ENCODE results near the gene MYO15B.
"Not testable (repeated sequence)": the region's sequence is repeated elsewhere in the genome, so short reads cannot be mapped to it uniquely, and the experiment has no call there.

MYO15B gene

DNA sequence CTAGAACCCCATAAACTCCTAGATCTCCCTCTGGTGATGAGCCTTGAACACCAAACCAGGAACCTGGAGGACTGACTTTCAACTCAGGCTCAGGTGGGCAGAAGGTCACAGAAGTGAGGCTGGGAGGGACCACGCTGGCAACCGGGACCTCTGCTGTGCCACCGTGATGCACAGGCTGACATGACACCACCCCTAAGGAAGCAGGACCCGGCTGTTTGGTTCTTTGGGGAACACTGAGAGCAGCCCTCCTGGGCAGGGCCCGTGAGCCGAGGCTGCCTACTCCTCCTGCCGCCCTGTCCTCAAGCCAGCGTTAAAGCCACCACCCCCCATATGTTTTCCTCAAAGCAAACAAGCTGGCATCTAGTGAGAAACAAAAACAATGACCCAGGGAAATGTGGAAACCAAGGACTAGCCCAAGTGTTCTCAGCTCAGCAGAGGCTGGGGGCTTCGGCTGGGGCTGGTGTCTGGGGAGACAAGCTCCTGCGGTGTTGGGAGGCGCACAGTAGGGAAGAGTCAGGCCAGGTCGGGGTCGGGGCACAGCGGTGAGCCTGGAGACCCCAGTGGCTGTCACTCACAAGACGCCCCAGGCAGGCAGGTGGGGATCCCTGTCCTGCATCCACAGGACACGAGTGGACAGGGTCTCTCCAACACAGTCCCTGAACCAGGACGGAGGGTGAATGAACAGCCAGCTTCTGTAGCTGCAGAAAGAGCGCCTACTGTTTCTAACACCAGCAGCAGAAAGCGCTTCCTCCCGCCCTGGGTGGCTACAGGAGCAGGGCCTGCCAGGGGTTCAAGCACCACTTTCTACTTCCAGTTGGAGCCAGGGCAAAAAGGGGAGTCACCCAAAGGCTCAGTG is 47.4 kb downstream of the MYO15B start:
- TF ChIP-seq ZNF274 (IDR thresholded peaks at IDR 0.05; ENCODE audit: low read depth, low read length): no peak

DNA sequence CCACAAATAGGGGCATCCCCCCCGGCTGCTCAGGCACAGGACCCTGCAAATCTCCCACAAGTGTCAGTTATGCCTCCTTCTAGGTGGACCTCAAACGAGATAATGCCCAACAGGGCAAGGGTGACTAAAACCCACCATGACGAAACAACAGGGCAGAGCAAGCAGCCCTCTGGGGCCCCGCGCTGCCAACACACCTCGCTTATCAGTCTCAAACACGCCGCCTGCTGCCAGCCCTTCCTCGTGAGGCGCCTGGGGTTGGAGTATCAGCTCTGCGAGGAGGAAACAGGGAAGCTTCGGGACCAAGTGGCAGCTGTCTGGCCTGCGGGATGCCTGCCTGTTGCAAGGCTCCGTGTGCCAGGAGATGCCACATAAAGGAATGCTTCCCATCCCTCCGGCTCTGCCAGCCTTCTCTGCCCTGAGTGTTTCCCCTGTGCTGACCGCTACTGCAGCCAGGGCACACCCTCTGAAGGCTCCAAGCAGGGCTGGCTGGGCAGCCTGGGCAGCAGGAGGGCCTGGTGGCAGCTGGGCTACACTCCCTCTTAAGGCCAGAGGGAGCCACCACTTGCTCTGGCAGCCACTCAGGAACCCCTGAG is 48.1 kb downstream of the MYO15B start:
- no peak overlapping the region for H3K4me3 ChIP-seq (ENCODE audit: low read length)
- TF ChIP-seq ZNF274 (IDR thresholded peaks at IDR 0.05; ENCODE audit: low read depth, low read length): no peak

More for the DNA sequence above, 47.4 kb downstream of the MYO15B start:
- H3K4me3 ChIP-seq (ENCODE audit: low read length): no peak overlapping the region

DNA sequence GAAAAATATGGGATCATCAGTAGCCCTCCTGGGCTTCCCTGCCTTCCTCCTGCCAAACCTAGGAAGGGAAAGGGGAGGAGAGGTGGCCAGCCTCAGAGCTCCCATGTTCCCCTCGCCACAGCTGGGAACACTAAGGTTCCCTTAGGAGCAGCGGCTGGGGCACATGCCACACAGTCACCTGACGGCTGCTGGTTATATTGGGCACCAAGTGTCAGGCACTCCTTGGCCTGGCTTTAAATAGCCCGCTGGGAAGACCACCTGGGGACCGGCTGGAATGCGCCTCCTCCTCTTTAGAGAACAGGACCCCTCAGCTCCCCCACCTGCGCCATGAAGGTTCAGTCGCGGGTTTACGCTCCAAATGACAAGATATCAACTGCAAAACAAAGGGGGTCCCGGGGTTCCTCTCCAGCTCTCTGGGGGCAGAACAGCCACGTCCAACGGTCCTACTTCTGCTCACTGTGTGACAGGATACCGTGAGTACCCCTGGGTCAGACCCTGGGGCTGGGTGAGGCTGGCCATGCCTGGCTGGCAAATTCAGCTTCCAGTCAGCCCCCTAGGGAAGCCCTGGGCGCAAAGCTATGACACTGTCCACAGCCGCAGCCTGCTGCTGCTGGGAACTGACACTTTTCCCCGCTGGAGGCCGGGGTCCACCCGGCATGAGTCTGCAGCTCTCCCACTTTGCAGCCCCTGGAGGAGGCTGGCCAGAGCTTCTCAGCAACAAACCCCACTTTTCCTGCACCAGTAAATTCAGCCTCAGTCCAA is 49.0 kb downstream of the MYO15B start:
- no peak for TF ChIP-seq ZNF274 (IDR thresholded peaks at IDR 0.05; ENCODE audit: low read depth, low read length)
- H3K4me3 ChIP-seq (ENCODE audit: low read length): no peak overlapping the region

DNA sequence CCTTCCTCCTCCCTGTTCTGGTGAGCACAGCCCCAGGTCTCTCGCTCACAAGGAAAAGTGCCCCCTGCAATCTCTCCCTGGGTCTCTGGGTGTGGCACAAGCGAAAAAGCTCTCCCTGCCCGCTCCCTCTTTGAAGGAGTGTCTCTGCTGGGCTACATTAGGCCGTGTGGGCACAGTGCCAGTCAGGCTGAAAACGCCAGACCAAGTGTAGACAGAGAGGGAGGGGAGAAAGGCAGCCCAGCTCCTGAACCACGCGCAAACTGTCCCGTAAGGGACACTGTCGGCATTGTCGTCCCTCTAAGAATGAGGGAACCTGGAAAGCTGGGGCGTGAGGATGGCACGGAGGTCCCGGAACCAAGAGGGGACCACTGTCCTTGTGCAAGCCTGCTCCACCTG is 49.5 kb downstream of the MYO15B start:
- no peak for TF ChIP-seq ZNF274 (IDR thresholded peaks at IDR 0.05; ENCODE audit: low read depth, low read length)
- no peak overlapping the region for H3K4me3 ChIP-seq (ENCODE audit: low read length)

DNA sequence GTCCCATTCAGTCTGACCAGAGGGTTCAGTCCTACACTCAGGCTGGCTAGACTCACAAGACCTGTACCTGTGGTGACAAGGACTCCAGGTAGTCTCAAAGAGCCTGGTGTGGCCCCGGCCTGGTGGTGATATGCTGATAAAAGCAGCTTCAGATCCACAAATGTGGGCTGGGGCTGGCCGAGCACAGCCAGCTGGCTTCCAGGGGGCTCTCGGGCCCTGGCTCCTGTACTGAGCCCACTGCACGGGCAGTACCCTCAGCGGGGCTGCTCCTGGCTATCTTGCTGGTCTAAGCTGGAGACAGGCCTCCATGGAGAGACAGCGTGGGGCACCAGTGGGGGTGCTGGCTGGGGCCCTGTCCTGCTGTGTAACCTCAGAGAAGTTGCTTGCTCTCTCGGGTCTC is 50.0 kb downstream of the MYO15B start:
- no peak for TF ChIP-seq ZNF274 (IDR thresholded peaks at IDR 0.05; ENCODE audit: low read depth, low read length)
- H3K4me3 ChIP-seq (ENCODE audit: low read length): no peak overlapping the region

DNA sequence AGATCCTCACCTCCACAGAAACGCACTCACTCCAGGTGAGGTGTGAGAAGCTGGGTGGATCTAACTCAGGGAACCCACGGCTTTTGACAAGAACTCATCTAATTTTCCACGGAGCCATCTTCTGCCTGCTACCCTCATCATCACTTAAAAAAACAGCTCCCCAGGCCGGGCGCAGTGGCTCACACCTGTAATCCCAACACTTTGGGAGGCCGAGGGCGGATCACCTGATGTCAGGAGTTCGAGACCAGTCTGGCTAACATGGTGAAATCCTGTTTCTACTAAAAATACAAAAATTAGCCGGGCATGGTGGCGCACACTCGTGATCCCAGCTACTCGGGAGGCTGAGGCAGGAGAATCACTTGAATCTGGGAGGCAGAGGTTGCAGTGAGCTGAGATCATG is 50.4 kb downstream of the MYO15B start:
- H3K4me3 ChIP-seq (ENCODE audit: low read length): not testable (repeated sequence)

DNA sequence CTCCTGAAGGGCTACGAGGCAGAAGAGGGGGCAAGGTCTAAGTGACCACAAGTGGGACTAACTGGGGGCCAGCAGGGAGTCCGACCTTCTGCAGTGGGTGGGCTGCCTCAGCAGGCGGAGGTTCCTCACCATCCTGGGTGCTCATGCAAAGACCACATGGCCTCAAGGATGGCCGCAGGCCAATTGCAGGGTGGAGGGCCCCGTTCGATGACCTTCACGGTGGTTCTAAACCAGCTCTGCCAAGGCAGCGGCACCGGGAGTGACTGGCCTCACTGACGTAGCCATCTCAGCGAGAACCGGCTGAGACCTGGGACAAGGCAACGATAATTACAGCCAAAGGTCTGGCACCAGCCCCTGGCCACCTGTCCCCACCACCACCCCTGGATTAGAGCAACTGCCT is 51.3 kb downstream of the MYO15B start:
- no peak for TF ChIP-seq ZNF274 (IDR thresholded peaks at IDR 0.05; ENCODE audit: low read depth, low read length)
- H3K4me3 ChIP-seq (ENCODE audit: low read length): no peak overlapping the region

DNA sequence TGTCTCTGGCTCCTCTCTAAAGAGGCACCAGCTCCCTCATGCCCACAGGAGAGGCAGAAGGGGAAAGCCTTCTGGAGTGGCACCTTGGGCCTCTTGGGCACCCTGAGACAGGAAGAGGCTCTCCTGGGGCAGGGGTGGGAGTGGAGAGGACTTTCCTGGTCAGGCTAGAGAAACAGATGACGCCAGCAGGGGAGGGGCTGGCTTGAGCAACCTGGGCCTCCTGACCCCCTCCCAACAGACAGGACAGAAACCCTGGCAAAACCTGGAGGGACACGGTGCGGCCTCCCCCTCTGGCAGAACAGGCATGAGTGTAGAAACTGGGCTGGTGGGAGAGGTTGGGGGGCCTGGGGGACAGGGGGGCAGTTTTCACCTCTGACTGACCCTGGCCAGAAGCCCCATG is 51.7 kb downstream of the MYO15B start:
- TF ChIP-seq ZNF274 (IDR thresholded peaks at IDR 0.05; ENCODE audit: low read depth, low read length): no peak
- no peak overlapping the region for H3K4me3 ChIP-seq (ENCODE audit: low read length)

DNA sequence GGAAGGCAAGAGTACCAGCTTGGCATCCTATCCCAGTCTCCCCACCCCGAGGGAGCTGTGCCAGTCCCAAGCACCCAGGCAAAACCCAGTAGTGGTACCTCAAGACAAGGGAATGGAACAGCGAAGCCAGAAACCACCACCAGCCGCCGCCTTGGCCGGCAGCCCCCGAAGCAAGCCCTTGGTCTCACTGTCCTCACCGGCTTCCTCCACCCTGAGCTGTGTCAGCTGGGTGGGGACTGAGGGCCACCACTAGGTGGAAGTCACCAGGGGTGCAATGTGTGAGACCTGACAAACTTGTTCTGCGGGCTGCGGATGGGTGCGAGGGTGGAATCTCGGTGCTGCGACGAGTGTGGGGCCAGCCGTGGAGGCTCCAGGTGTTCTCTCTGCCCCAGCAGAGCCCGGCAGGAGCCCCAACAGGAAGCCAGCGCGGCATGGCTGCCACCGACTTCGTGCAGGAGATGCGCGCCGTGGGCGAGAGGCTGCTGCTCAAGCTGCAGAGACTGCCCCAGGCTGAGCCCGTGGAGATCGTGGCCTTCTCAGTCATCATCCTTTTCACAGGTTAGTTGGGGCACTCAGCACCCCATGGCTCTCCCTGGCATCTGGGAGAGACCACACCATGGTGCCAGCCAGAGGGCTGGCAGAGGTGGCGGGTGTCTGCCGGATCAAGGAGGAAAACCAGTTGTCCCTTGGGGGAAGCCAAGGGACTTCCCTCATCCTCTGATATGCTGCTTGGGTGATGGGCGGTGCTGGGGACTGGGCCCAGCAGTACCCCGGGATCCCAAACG is 52.4 kb downstream of the MYO15B start:
- TF ChIP-seq ZNF274 (IDR thresholded peaks at IDR 0.05; ENCODE audit: low read depth, low read length): no peak

DNA sequence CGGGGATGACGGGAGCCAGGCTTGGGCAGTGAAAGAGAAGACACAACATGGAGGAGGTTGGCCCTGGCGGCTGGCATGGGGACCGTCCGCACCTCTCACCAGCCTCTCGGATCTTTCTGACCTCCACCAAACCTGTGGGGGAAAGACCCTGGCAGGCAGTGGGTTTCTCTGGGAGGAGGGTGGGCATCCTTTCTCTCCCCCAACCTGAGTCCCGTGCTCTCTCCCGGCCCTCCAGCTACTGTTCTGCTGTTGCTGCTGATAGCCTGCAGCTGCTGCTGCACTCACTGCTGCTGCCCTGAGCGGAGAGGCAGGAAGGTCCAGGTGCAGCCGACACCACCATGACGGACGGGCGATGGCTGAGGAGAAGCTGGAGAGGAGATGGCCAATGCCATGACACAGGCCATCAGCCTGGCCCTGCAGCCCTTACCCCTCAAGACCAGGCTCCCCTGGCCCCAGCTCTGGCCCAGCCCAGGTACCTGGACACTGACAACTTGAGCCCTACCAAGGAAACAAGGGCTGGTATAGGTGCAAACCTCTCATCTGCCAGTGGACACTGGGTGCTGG is 53.0 kb downstream of the MYO15B start:
- no peak overlapping the region for H3K4me3 ChIP-seq (ENCODE audit: low read length)
- TF ChIP-seq ZNF274 (IDR thresholded peaks at IDR 0.05; ENCODE audit: low read depth, low read length): no peak

More for the DNA sequence above, 52.4 kb downstream of the MYO15B start:
- no peak overlapping the region for H3K4me3 ChIP-seq (ENCODE audit: low read length)

DNA sequence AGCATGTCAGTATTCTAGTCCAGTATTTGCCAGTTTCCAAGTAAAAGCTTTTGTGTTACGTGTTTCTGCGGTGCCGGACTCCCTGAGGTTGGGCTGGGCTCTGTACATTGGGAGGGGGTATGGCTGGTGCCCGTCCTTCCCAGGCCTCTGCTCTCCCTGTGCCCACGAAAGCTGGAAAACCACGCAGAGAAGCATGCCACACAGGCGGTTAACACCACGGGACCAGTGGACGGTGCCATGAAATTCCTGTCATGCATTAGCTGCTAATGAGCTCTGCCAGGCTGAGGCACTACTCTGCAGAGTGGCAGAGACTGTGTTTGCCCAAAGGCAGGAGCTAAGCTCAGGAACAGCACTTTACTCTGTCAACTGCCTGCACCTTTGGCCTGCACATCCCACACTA is 53.7 kb downstream of the MYO15B start:
- no peak for TF ChIP-seq ZNF274 (IDR thresholded peaks at IDR 0.05; ENCODE audit: low read depth, low read length)
- H3K4me3 ChIP-seq (ENCODE audit: low read length): no peak overlapping the region

DNA sequence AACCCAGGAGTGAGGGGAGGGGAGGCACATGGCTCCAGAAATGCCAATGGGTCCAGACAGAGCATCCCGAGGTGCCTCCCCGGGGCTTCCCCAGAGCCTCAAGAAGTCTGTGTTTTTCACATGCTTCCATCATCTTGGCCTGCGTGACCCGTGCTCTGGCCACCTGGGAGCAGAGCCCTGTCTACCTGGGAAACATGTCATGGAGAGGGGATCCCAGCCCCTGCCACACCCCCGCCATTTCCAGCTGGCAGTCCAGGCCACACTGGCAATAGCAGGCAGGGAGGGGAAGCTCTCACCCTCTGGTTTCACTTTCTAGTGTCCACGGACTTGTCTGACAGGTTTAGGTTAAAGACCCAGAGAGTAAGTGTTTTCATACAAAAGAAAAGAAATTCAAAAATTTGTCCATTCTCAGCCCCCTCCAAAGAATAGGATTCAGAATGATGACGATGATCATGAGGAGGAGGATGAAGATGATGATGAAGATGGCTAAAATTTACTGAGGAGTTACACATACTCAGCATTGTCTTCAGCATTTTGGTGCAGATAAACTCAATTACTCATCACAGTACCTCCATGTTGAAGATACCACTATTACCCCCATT is 54.7 kb downstream of the MYO15B start:
- no peak for TF ChIP-seq ZNF274 (IDR thresholded peaks at IDR 0.05; ENCODE audit: low read depth, low read length)
- no peak overlapping the region for H3K4me3 ChIP-seq (ENCODE audit: low read length)

Data from GM08714 (cell line).